Breast epithelium (tissue), 4 donors: ENCODE measurements around the gene TRIO. TPM values are rescaled to one million over a fixed set of nuclear protein-coding genes. Genes with fewer than 3 reads are reported as not detected.

ENCODE experiments used
- DNase-seq, 2 donors: peaks; one replicate each; pipeline ENCODE4 v3.0.0-alpha.2; 2019; ENCODE audit warnings: low spot score in 2 of 2
- H3K27ac ChIP-seq, 2 donors: fragments of 200-600 bp; sonication (generic) in 1 of 2; one replicate each; pipeline ENCODE4 v1.5.1; 2016 to 2019; ENCODE audit warnings: mild to moderate bottlenecking in 1 of 2
- H3K27me3 ChIP-seq, 2 donors: fragments of 200-600 bp; sonication (generic) in 1 of 2; one replicate each; pipeline versions ENCODE4 v1.5.1 to v1.6.0; 2017 to 2019; ENCODE audit warnings: control low read depth in 1 of 2, mild to moderate bottlenecking in 1 of 2
- H3K36me3 ChIP-seq: fragments of 200-600 bp; one replicate; pipeline ENCODE4 v1.5.1; 2019
- H3K4me1 ChIP-seq, 2 donors: fragments of 200-600 bp; sonication (generic); one replicate each; pipeline ENCODE4 v1.5.1; 2016 to 2019; ENCODE audit warnings: control low read depth in 1 of 2
- H3K4me3 ChIP-seq, 3 donors: fragments of 200-600 bp; sonication (generic); 1 replicate in 2 of 3; 2 replicates in 1 of 3; pipeline ENCODE4 v1.5.1; 2016 to 2019; ENCODE audit warnings: mild to moderate bottlenecking in 3 of 3, moderate library complexity in 2 of 3
- H3K9me3 ChIP-seq, 2 donors: fragments of 200-600 bp; sonication (generic) in 1 of 2; one replicate each; pipeline ENCODE4 v1.5.1; 2016 to 2019; ENCODE audit warnings: control low read depth in 1 of 2
- POLR2A ChIP-seq: fragments of 450-650 bp; IDR thresholded peaks from one replicate; pipeline ENCODE4 v1.6.1; 2016; ENCODE audit warnings: antibody characterized with exemption, mild to moderate bottlenecking, moderate library complexity
- POLR2AphosphoS5 ChIP-seq, 3 donors: sonication (generic); formaldehyde crosslinking; IDR thresholded peaks; one replicate each; pipeline ENCODE4 v1.6.1; 2017; ENCODE audit warnings: antibody characterized with exemption in 3 of 3
- intact Hi-C: fragments of 100-400 bp; cut with DNase I; formaldehyde crosslinking; loops from one replicate; pipeline ENCODE4 v1.15.1; 2023; ENCODE audit warnings: low total_unique reads
- total RNA-seq, 3 donors: library from RNA; depleted of rRNA; stranded (reverse); fragments of >200 nt; gene quantifications; one replicate each; pipeline ENCODE4 v1.1.0, GENCODE V29; 2016
- TF ChIP-seq, protein P1 (sequence below), 3 donors: fragments of 450-650 bp; IDR thresholded peaks; one replicate each; pipeline ENCODE4 v1.5.1; 2016 to 2017; ENCODE audit warnings: antibody characterized with exemption in 3 of 3, mild to moderate bottlenecking in 3 of 3, moderate library complexity in 3 of 3

Gene TRIO
- total RNA-seq, 3 donors from 2014 or later: 191 to 209 (median 193) TPM

DNA sequence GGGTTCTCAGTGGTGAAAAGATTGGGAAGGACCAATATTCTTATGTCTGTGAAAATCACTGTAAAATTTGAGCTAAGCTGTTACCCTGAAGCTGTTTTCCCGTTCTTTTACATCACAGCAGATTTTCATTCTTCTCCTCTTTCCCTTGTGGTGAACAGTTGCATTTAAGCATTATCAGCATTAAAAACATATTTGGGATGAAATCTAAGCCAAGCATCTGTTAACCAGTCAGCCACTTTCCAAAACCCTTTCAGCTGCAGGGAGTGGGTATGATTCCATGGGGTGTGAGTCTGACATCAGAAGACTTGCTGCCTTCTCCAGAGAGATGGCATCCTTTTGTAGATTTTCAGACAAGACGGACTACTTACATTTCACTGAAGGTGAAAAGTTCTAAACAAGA lies 97.2 kb downstream of the TRIO start:
- DNase-seq: no peak
- no peaks in the 10 kb centered on the region for H3K9me3 ChIP-seq
- TF ChIP-seq POLR2A: no peak
- TF ChIP-seq, protein P1, sequence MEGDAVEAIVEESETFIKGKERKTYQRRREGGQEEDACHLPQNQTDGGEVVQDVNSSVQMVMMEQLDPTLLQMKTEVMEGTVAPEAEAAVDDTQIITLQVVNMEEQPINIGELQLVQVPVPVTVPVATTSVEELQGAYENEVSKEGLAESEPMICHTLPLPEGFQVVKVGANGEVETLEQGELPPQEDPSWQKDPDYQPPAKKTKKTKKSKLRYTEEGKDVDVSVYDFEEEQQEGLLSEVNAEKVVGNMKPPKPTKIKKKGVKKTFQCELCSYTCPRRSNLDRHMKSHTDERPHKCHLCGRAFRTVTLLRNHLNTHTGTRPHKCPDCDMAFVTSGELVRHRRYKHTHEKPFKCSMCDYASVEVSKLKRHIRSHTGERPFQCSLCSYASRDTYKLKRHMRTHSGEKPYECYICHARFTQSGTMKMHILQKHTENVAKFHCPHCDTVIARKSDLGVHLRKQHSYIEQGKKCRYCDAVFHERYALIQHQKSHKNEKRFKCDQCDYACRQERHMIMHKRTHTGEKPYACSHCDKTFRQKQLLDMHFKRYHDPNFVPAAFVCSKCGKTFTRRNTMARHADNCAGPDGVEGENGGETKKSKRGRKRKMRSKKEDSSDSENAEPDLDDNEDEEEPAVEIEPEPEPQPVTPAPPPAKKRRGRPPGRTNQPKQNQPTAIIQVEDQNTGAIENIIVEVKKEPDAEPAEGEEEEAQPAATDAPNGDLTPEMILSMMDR (IDR thresholded peaks at IDR 0.05): no peak
- no peak for TF ChIP-seq POLR2AphosphoS5 (IDR thresholded peaks at IDR 0.05)
- intact Hi-C loops: no loop called here
- no peaks in the 10 kb centered on the region for H3K27me3 ChIP-seq
- no peak overlapping the region for H3K4me3 ChIP-seq
- no peaks in the 10 kb centered on the region for H3K36me3 ChIP-seq
- no peaks in the 10 kb centered on the region for H3K4me1 ChIP-seq
- no peak overlapping the region for H3K27ac ChIP-seq

DNA sequence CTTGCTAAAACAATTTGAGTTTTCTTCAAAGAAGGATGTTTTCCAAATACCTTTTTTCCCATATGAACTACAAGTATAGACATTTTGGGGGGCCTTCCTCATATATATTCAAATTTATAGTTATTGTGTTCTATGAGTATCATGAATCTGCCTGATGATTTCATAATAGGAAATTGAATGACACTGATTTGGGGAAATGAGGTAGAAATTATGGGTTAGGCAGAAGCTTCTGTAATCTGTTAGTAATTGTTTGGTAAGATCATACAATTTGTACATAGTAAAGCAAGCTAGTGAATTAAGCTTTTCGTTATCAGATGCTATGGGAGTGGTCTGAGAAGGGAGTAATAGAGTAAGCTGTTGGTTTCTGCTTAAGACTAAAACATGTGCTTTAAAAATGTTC lies 98.0 kb downstream of the TRIO start:
- no peak for DNase-seq
- no peak overlapping the region for H3K4me3 ChIP-seq
- TF ChIP-seq, protein P1 (IDR thresholded peaks at IDR 0.05): no peak
- TF ChIP-seq POLR2A: no peak
- no peak for TF ChIP-seq POLR2AphosphoS5 (IDR thresholded peaks at IDR 0.05)
- H3K4me1 ChIP-seq: no peaks in the 10 kb centered on the region
- H3K27me3 ChIP-seq: no peaks in the 10 kb centered on the region
- H3K9me3 ChIP-seq: no peaks in the 10 kb centered on the region
- intact Hi-C loops: no loop called here
- no peaks in the 10 kb centered on the region for H3K36me3 ChIP-seq
- no peak overlapping the region for H3K27ac ChIP-seq

DNA sequence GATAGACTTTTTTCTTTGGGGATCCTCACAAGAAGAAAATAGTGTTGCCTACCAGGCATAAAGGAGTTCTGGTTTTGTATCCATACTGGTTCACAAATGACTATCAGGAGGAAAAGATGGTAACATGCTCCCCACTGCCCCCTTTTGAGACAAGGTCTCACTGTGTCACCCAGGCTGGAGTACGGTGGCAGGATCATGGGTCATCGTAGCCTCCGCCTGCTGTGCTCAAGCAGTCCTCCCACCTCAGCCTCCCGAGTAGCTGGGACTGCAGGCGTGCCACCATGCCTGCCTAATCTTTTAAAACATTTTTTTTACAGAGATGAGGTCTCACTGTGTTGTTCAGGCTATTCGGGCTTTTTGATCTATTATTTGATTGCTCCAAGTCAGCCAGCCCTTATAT lies 99.3 kb downstream of the TRIO start:
- no peak for DNase-seq
- H3K9me3 ChIP-seq: no peaks in the 10 kb centered on the region
- no peak overlapping the region for H3K27ac ChIP-seq
- no peaks in the 10 kb centered on the region for H3K27me3 ChIP-seq
- H3K4me1 ChIP-seq: no peaks in the 10 kb centered on the region
- no peaks in the 10 kb centered on the region for H3K36me3 ChIP-seq
- intact Hi-C loops: no loop called here
- TF ChIP-seq, protein P1 (IDR thresholded peaks at IDR 0.05): no peak
- TF ChIP-seq POLR2AphosphoS5 (IDR thresholded peaks at IDR 0.05): no peak
- TF ChIP-seq POLR2A: no peak
- H3K4me3 ChIP-seq: no peak overlapping the region

DNA sequence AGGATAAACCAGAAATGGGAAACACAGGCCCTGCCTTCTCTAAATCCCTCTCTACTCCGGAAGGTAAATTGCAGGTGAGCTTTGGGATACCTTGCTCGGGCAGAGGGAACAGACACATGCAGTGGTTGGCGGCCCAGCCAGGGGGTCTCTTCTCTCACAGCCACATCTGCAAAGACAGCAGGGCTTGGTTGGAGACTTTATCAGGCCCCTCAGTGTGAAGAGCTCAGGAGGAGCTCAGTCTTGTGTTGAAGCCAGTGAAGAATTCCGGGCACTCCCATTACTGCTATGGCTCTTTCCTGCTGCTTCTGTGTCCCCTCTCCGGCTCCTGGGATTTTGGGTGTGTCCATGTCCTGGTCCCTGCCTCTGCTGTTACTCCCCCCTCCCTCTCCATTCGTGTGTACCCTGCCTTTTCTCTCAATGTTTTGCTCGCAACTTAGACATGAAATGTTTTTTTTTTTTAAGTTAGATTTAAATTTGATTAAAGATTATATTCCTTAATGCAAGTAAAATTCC lies 99.8 kb downstream of the TRIO start:
- intact Hi-C loops: no loop called here
- no peak overlapping the region for H3K27ac ChIP-seq
- no peak overlapping the region for H3K4me3 ChIP-seq
- DNase-seq: no peak
- H3K36me3 ChIP-seq: no peaks in the 10 kb centered on the region
- no peaks in the 10 kb centered on the region for H3K4me1 ChIP-seq
- no peaks in the 10 kb centered on the region for H3K27me3 ChIP-seq
- no peaks in the 10 kb centered on the region for H3K9me3 ChIP-seq
- TF ChIP-seq POLR2AphosphoS5 (IDR thresholded peaks at IDR 0.05) (no peak), POLR2A (no peak)
- TF ChIP-seq, protein P1 (IDR thresholded peaks at IDR 0.05): no peak

DNA sequence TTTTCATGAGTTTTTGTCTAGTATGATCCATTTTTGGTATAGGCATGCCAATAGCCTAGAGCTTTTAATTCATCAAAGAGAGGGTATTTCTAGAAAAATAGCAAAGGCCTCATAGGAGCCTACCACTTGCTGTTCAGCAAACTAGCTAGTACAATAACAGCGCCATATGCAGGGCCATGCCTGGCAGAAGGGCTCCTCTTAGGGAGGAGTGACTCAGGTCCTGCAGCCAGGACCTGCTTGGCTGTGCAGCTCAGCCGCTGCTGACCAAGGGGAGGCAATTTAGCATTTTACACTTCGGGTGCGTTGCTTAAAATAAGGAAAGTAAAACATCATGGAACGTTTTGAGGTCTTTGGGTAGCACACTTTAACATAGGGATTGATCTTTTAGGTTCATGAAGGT lies 100.6 kb downstream of the TRIO start:
- H3K27me3 ChIP-seq: no peaks in the 10 kb centered on the region
- H3K4me1 ChIP-seq: no peaks in the 10 kb centered on the region
- no peaks in the 10 kb centered on the region for H3K36me3 ChIP-seq
- TF ChIP-seq, protein P1 (IDR thresholded peaks at IDR 0.05): no peak
- no peak for TF ChIP-seq POLR2AphosphoS5 (IDR thresholded peaks at IDR 0.05)
- TF ChIP-seq POLR2A: no peak
- intact Hi-C loops: no loop called here
- H3K9me3 ChIP-seq: no peaks in the 10 kb centered on the region
- H3K4me3 ChIP-seq: no peak overlapping the region
- no peak overlapping the region for H3K27ac ChIP-seq
- DNase-seq: no peak
